HepG2 (cell line): ENCODE data around the gene CDK15.

Experiments
- BHLHE40 ChIP-seq: IDR thresholded peaks from 2 replicates; pipeline ENCODE4 v1.6.1; 2011; ENCODE audit warnings: low read length, improper control_type of control experiment
- GABPB1 ChIP-seq: IDR thresholded peaks from 2 replicates; pipeline ENCODE4 v1.6.1; 2016; ENCODE audit warnings: mild to moderate bottlenecking, missing genetic modification reagents, moderate library complexity, missing compliant biosample characterization
- NFIC ChIP-seq: IDR thresholded peaks from 2 replicates; pipeline ENCODE4 v1.6.1; 2012; ENCODE audit warnings: mild to moderate bottlenecking, low read length, inconsistent platforms
- STAG1 ChIP-seq: sonication (generic); formaldehyde crosslinking; IDR thresholded peaks from 2 replicates; pipeline ENCODE4 v1.4.0; 2020; ENCODE audit warnings: missing genetic modification reagents
- SUZ12 ChIP-seq: fragments of 150-350 bp; IDR thresholded peaks from 2 replicates; pipeline ENCODE4 v1.6.1; 2014; ENCODE audit warnings: low read depth, low read length
- USF2 ChIP-seq, 2 experiments: sonication (generic) in 1 of 2; formaldehyde crosslinking in 1 of 2; IDR thresholded peaks; 2 replicates each; pipeline versions ENCODE4 v1.5.1 to v1.6.1; 2011 to 2020; ENCODE audit warnings: borderline replicate concordance in 1 of 2, low read depth in 1 of 2, low read length in 1 of 2, mild to moderate bottlenecking in 1 of 2, missing genetic modification reagents in 1 of 2, moderate library complexity in 1 of 2
- ZFP41 ChIP-seq: sonication (generic); formaldehyde crosslinking; IDR thresholded peaks from 2 replicates; pipeline ENCODE4 v1.4.0; 2020; ENCODE audit warnings: mild to moderate bottlenecking, missing genetic modification reagents, borderline replicate concordance
- ZNF512B ChIP-seq: sonication (generic); formaldehyde crosslinking; IDR thresholded peaks from 2 replicates; pipeline ENCODE4 v1.5.1; 2020; ENCODE audit warnings: missing genetic modification reagents, mild to moderate bottlenecking, borderline replicate concordance

GRCh38 chr2:201919308-201919634 lies 112.9 kb downstream of the CDK15 start:
- TF ChIP-seq USF2 (IDR thresholded peaks at IDR 0.05; ENCODE audit: low read depth, low read length) (no peak), USF2 (CRISPR knock-in tag; IDR thresholded peaks at IDR 0.05; ENCODE audit: borderline replicate concordance) (no peak), STAG1 (no peak), ZFP41 (CRISPR knock-in tag) (no peak), ZNF512B (no peak), SUZ12 (no peak), BHLHE40 (no peak), NFIC (no peak), GABPB1 (CRISPR knock-in tag) (no peak)
